ENCODE results near the gene ZNF274.
"Not testable (repeated sequence)": the region's sequence is repeated elsewhere in the genome, so short reads cannot be mapped to it uniquely, and the experiment has no call there.

The ZNF274 gene

DNA sequence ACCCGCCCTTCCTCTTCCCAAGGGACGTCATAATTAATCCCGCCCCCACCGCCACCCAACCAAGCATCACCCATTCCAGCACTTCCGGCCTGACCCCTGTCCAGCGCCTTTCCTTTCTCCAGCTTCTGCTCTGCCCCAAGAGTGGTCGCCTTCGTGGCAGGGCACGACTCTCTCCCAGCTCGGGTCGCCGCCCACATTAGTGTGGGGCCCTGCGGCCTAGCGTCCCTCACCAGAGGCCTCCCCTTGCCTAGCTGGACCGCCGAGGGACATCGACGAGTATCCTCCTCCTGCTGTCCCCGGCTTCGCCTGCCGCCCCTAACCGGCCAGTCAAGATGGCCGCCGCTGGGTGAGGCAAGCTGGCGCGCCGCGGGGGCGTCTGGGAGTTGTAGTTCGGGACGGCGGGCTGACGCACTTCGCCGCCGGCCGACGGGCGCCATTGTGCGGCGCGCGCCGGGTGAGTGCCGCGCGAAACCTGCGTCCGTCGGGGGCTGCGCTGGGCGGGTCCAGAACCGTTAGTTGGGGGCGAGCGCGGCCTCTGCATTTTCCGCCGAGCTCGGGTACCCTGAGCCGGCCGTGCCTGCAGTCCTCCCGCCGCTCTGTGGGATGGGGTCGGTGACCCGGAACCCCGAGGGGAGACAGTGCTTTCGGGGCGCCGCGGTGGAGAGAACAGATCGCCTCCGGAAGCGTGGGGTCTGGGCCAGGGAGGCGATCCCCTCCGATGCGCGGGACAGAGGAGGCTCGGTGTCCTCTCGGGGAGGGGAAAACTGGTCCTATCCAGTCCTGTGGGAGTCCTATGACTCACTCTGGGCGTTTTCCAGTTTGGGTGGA is at the start of gene ZNF274:
Gene ZNF274, plus strand, starts transcription at position 73 of the 828 bp plus-strand sequence. CDS start 905 bp downstream, outside the sequence.
- TF ChIP-seq, protein P1, sequence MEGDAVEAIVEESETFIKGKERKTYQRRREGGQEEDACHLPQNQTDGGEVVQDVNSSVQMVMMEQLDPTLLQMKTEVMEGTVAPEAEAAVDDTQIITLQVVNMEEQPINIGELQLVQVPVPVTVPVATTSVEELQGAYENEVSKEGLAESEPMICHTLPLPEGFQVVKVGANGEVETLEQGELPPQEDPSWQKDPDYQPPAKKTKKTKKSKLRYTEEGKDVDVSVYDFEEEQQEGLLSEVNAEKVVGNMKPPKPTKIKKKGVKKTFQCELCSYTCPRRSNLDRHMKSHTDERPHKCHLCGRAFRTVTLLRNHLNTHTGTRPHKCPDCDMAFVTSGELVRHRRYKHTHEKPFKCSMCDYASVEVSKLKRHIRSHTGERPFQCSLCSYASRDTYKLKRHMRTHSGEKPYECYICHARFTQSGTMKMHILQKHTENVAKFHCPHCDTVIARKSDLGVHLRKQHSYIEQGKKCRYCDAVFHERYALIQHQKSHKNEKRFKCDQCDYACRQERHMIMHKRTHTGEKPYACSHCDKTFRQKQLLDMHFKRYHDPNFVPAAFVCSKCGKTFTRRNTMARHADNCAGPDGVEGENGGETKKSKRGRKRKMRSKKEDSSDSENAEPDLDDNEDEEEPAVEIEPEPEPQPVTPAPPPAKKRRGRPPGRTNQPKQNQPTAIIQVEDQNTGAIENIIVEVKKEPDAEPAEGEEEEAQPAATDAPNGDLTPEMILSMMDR (IDR thresholded peaks at IDR 0.05; ENCODE audit: control insufficient read depth, extremely low read depth, insufficient read depth), result no peak
- H3K4me3 ChIP-seq (ENCODE audit: low read depth, low read length), result peak within 1 kb of the TSS; percentile 76
- peak; percentile 87 for DNase-seq (ENCODE audit: low read depth)

DNA sequence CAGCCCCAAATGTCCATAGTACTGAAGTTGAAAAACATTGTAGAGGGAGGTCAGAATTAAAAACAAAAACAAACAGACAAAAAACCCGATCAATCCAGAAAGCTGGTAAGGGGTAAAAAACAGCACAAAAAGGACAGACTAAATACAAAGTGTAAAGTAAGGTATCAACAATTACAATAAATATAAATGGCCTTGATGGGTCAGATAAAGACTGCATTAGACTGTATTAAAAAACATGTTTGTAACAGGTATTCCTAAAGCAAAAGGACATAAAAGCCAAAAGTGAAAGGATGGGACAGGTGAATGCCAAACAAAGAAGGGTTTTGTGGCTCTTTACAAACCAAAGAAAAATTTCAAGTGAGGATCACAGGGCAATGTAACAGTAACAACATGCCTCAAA is 48.6 kb upstream of the ZNF274 start:
- no peak for DNase-seq (ENCODE audit: low read depth)
- no peak overlapping the region for H3K4me3 ChIP-seq (ENCODE audit: low read depth, low read length)
- TF ChIP-seq, protein P1 (IDR thresholded peaks at IDR 0.05; ENCODE audit: control insufficient read depth, extremely low read depth, insufficient read depth), result no peak

DNA sequence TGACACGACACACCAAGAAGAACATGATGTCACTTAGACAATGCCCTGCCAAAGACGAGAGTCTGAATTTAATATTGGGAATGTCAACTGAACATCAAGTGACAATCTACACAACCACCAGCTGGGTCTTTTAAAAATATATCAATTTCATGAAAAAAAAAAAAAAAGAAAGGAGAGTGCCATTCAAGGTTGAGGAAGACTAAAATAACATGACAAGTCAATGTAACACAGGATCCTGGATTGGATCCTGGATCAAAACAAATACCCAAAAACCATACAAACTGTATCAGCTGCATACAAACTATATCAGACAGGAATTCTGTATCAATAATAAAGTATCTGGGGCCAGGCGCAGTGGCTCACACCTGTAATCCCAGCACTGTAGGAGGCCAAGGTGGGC is 37.0 kb upstream of the ZNF274 start:
- no peak overlapping the region for H3K4me3 ChIP-seq (ENCODE audit: low read depth, low read length)
- TF ChIP-seq, protein P1 (IDR thresholded peaks at IDR 0.05; ENCODE audit: control insufficient read depth, extremely low read depth, insufficient read depth), result no peak
- no peak for DNase-seq (ENCODE audit: low read depth)

DNA sequence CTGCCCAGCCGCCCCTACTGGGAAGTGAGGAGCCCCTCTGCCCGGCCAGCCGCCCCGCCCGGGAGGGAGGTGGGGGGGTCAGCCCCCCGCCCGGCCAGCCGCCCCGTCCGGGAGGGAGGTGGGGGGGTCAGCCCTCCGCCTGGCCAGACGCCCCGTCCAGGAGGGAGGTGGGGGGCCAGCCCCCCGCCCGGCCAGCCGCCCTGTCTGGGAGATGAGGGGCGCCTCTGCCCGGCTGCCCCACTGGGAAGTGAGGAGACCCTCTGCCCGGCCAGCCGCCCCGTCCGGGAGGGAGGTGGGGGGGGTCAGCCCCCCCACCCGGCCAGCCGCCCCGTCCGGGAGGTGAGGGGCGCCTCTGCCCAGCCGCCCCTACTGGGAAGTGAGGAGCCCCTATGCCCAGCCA is 35.4 kb upstream of the ZNF274 start:
- DNase-seq (ENCODE audit: low read depth); H3K4me3 ChIP-seq (ENCODE audit: low read depth, low read length): not testable (repeated sequence)

DNA sequence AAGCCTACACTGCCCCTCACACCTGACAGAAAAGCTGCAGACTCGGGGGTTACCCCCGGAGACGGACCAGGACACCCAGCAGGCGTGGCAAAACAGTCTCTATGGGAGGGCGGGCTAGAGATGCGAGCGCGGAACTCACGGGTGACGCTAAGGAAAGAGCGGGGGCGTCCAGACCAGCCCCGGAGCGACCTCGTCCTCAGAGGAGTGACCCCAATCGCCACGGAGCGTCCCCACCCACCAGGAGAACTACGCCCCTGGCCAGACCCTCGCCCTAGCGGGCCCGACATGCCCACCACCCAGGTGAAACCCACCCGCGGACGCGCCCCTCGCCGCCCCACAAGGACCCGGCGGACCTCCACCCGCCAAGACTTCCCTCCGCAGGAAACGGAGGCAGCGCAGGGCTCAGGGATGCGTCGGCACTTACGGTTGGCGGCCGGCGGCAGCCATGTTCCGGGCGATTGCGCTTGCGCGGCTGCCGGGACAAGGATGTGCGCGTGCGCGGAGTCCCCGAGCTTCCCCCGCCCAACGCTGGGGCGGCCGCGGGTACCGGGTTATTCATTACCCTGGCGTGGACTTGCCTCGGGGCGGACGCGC is 32.4 kb upstream of the ZNF274 start, which contains the start of gene ZNF329:
Gene ZNF329, minus strand, starts transcription at position 462 of the 594 bp plus-strand sequence. CDS start 21,286 bp downstream, outside the sequence.
- DNase-seq (ENCODE audit: low read depth), result no peak
- TF ChIP-seq, protein P1 (IDR thresholded peaks at IDR 0.05; ENCODE audit: control insufficient read depth, extremely low read depth, insufficient read depth), result no peak
- peak within 1 kb of the TSS; percentile 84 for H3K4me3 ChIP-seq (ENCODE audit: low read depth, low read length)

DNA sequence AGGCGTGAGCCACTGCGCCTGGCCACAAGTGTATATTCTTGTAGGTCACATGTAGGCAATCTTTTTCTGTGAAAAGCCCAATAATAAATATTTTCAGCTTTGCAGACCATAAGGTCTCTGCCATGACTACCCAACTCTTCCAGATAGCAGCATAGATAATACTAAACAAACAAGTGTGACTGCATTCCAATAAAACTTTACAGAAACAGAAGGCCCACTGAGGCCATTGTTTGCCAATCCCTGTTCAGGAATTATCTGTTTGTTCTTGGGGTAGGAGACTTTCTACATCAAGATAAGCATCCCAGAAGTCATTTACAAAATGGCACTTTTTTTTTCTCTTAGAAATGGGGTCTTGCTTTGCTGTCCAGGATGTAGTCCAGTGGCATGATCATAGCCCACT is 29.5 kb upstream of the ZNF274 start:
- no peak for DNase-seq (ENCODE audit: low read depth)
- no peak overlapping the region for H3K4me3 ChIP-seq (ENCODE audit: low read depth, low read length)
- TF ChIP-seq, protein P1 (IDR thresholded peaks at IDR 0.05; ENCODE audit: control insufficient read depth, extremely low read depth, insufficient read depth), result no peak

DNA sequence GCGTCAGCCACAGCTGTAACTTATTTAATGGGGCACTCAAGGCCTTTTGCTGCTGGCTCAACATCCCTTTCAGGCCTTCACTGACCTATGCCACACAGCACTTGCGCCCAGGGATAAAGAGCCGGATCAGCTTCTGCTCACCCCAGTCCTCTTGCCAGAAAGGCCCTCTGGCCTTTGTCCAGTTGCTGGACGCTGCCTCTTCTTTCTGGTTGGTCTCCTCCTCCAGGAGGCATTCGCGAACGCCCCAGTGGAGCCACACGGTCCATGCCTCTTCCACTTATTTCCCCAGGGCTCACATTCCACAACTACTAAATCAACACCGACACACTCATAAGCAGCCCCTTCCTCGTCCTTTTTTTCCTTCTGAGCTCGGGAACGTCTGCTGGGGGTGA is 28.6 kb upstream of the ZNF274 start:
- no peak for DNase-seq (ENCODE audit: low read depth)

More for the DNA sequence above, 28.6 kb upstream of the ZNF274 start:
- TF ChIP-seq, protein P1 (IDR thresholded peaks at IDR 0.05; ENCODE audit: control insufficient read depth, extremely low read depth, insufficient read depth), result no peak
- peak overlapping the region; percentile 84 for H3K4me3 ChIP-seq (ENCODE audit: low read depth, low read length)

Data from LNCaP clone FGC (cell line).